Spleen (tissue), 11 donors: Measurements from ENCODE around the gene OR2B3. TPM values are rescaled to one million over a fixed set of nuclear protein-coding genes. Genes with fewer than 3 reads are reported as not detected.

Experiments used
- DNase-seq: peaks from one replicate; pipeline ENCODE4 v3.0.0-alpha.2; 2020
- H3K27ac ChIP-seq, 8 donors: fragments of 200-600 bp; sonication (generic) in 7 of 8; 1 replicate in 4 of 8; 2 replicates in 4 of 8; pipeline versions ENCODE4 v1.5.0 to v1.8.0; 2016 to 2021; ENCODE audit warnings: inconsistent platforms in 4 of 8, mild to moderate bottlenecking in 4 of 8, moderate library complexity in 1 of 8
- H3K27me3 ChIP-seq, 7 donors: fragments of 200-600 bp; sonication (generic) in 6 of 7; replicated peaks in 1 of 7; 1 replicate in 4 of 7; 2 replicates in 3 of 7; pipeline versions ENCODE4 v1.5.0 to v1.8.0; 2016 to 2021; ENCODE audit warnings: inconsistent platforms in 3 of 7, mild to moderate bottlenecking in 1 of 7
- H3K36me3 ChIP-seq, 6 donors: fragments of 200-600 bp; sonication (generic) in 5 of 6; 1 replicate in 4 of 6; 2 replicates in 2 of 6; pipeline versions ENCODE4 v1.5.0 to v1.8.0; 2016 to 2021; ENCODE audit warnings: inconsistent platforms in 2 of 6
- H3K4me1 ChIP-seq, 6 donors: fragments of 200-600 bp; sonication (generic) in 5 of 6; 1 replicate in 3 of 6; 2 replicates in 3 of 6; pipeline versions ENCODE4 v1.5.0 to v1.8.0; 2016 to 2021; ENCODE audit warnings: inconsistent platforms in 3 of 6
- H3K4me3 ChIP-seq, 8 donors: fragments of 200-600 bp; sonication (generic) in 7 of 8; 1 replicate in 4 of 8; 2 replicates in 4 of 8; pipeline versions ENCODE4 v1.5.0 to v1.8.0; 2016 to 2021; ENCODE audit warnings: inconsistent platforms in 4 of 8, mild to moderate bottlenecking in 4 of 8, moderate library complexity in 2 of 8
- H3K9me3 ChIP-seq, 8 donors: fragments of 200-600 bp; sonication (generic) in 7 of 8; 1 replicate in 4 of 8; 2 replicates in 4 of 8; pipeline versions ENCODE4 v1.5.0 to v1.8.0; 2016 to 2021; ENCODE audit warnings: inconsistent platforms in 4 of 8
- CTCF ChIP-seq, 11 experiments: fragments of 200-600 bp in 7 of 11; fragments of 450-650 bp in 4 of 11; sonication (generic) in 4 of 11; IDR thresholded peaks in 8 of 11; conservative IDR thresholded peaks in 3 of 11; 1 replicate in 7 of 11; 2 replicates in 4 of 11; pipeline versions ENCODE4 v1.4.0 to v1.8.0; 2016 to 2021; ENCODE audit warnings: antibody characterized with exemption in 11 of 11, inconsistent platforms in 4 of 11, mild to moderate bottlenecking in 1 of 11
- POLR2A ChIP-seq, 3 donors: fragments of 450-650 bp; IDR thresholded peaks; one replicate each; pipeline ENCODE4 v1.5.1; 2017; ENCODE audit warnings: antibody characterized with exemption in 3 of 3, mild to moderate bottlenecking in 1 of 3
- POLR2AphosphoS5 ChIP-seq, 3 donors: sonication (generic); formaldehyde crosslinking; IDR thresholded peaks; one replicate each; pipeline ENCODE4 v1.5.1; 2017; ENCODE audit warnings: antibody characterized with exemption in 3 of 3
- WGBS, 5 donors: extraction: QIAGEN DNeasy Blood & Tissue Kit in 3 of 5; methylation state at CpG; one replicate each; pipeline versions ENCODE4 v1.1.5 to v1.1.7; 2013 to 2018; 5-methylcytosine and 5-hydroxymethylcytosine counted together
- intact Hi-C: fragments of 100-400 bp; cut with DNase I; formaldehyde crosslinking; loops from one replicate; pipeline ENCODE4 v1.15.0; 2023; ENCODE audit warnings: low total_unique reads
- polyA plus RNA-seq, 3 donors: library from polyadenylated mRNA; stranded (reverse); fragments of 200-250 nt; gene quantifications; one replicate each; pipeline ENCODE4 v1.2.1, GENCODE V29; 2013
- total RNA-seq, 7 donors: library from RNA; depleted of rRNA in 3 of 7; stranded (reverse); fragments of >200 nt in 3 of 7; fragmentation: NEBNext Ultra II Directional in 4 of 7; extraction: Animal tissue kit (Norgen Biotek cat#: 25700) in 4 of 7; gene quantifications; one replicate each; pipeline versions ENCODE4 v1.1.0 to v1.2.1, GENCODE V29; 2016 to 2021
- donor health status: healthy with polysubstance abuse.
- donor health status: DM: no; HTN: no; CAD: no; lungs with moderate emphysema.
- donor health status: DM: no; HTN: no; CAD: no.
- donor health status: Bipolar disorder and iron deficiency.
- donor health status: healthy.
- donor health status: DM: no; HTN: no; CAD: no.
- donor health status: DM: yes; HTN: yes; CAD: no.

The OR2B3 gene
- total and polyA plus RNA-seq, 10 donors = not detected

- 77 to 94% (median 80%) methylated on average over 3 of the region's 3 CpGs for WGBS, 5 donors
- Histone ChIP-seq H3K27me3 (peaks cover 0 to 5% (median 0%) of the 10 kb centered on the region in 7 donors), H3K4me1 (no peaks in the 10 kb centered on the region), H3K9me3 (no peaks in the 10 kb centered on the region), H3K4me3 (no peak overlapping the region), H3K36me3 (no peaks in the 10 kb centered on the region), H3K27ac (no peak overlapping the region)
- TF ChIP-seq CTCF (IDR thresholded peaks at IDR 0.05 in 8 of 11, conservative IDR thresholded peaks at IDR 0.05 in 3 of 11) (no peak), POLR2AphosphoS5 (IDR thresholded peaks at IDR 0.05) (no peak), POLR2A (IDR thresholded peaks at IDR 0.05) (no peak)
- intact Hi-C loops = no loop called here
- DNase-seq = no peak
Observed at GRCh38 chr6:29092957-29093356, 5.8 kb upstream of the OR2B3 start.

- WGBS, 5 donors = 89 to 94% (median 92%) methylated on average over 13 to 15 of the region's 15 CpGs
- Histone ChIP-seq H3K27ac (no peak overlapping the region), H3K4me1 (no peaks in the 10 kb centered on the region), H3K9me3 (no peaks in the 10 kb centered on the region), H3K4me3 (no peak overlapping the region), H3K27me3 (peaks cover 0 to 28% (median 0%) of the 10 kb centered on the region in 7 donors), H3K36me3 (no peaks in the 10 kb centered on the region)
- no peak for TF ChIP-seq CTCF (IDR thresholded peaks at IDR 0.05 in 8 of 11, conservative IDR thresholded peaks at IDR 0.05 in 3 of 11)
- DNase-seq = no peak
- intact Hi-C loops = no loop called here
Observed at GRCh38 chr6:29082457-29082856, 4.7 kb downstream of the OR2B3 start.

DNA sequence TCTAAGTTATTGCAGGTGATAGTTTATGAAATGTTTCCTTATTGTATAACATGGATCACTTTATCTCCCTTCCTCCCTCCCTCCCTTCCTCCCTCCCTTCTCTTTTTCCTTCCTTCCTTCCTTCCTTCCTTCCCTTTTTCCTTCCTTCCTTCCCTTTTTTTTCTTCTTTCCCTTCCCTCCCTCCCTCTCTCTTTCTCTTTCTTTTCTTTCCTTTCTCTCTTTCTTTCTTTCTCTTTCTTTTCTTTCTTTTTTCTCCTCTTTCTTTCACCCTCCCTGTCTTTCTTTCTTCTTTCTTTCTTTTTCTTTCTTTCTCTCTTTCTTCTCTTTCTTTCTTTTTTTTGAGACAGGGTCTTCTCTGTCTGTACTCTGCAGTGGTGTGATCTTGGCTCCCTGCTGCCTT, 5.8 kb downstream of the OR2B3 start:
- Histone ChIP-seq H3K9me3 (no peaks in the 10 kb centered on the region), H3K27me3 (peaks cover 0 to 22% (median 0%) of the 10 kb centered on the region in 7 donors), H3K27ac (no peak overlapping the region), H3K4me1 (no peaks in the 10 kb centered on the region), H3K36me3 (no peaks in the 10 kb centered on the region), H3K4me3 (no peak overlapping the region)
- no peak for TF ChIP-seq POLR2A (IDR thresholded peaks at IDR 0.05)
- TF ChIP-seq POLR2AphosphoS5 (IDR thresholded peaks at IDR 0.05) = no peak
- TF ChIP-seq CTCF (IDR thresholded peaks at IDR 0.05 in 8 of 11, conservative IDR thresholded peaks at IDR 0.05 in 3 of 11) = no peak
- no peak for DNase-seq
- intact Hi-C loops = no loop called here

- intact Hi-C loops = no loop called here
- WGBS, 5 donors = 81 to 88% (median 84%) methylated on average over 1 of the region's 1 CpG
- H3K36me3 ChIP-seq = no peaks in the 10 kb centered on the region
- no peaks in the 10 kb centered on the region for H3K9me3 ChIP-seq
- no peak for DNase-seq
- no peak for TF ChIP-seq POLR2A (IDR thresholded peaks at IDR 0.05)
- no peak for TF ChIP-seq POLR2AphosphoS5 (IDR thresholded peaks at IDR 0.05)
- TF ChIP-seq CTCF (IDR thresholded peaks at IDR 0.05 in 8 of 11, conservative IDR thresholded peaks at IDR 0.05 in 3 of 11) = no peak
- H3K4me1 ChIP-seq = no peaks in the 10 kb centered on the region
- no peak overlapping the region for H3K4me3 ChIP-seq
- H3K27ac ChIP-seq = no peak overlapping the region
- peaks cover 0 to 19% (median 0%) of the 10 kb centered on the region in 7 donors for H3K27me3 ChIP-seq
Observed at GRCh38 chr6:29079203-29079602, 7.9 kb downstream of the OR2B3 start.
